HepG2 (cell line): ENCODE results near the gene FLRT2.

Experiments
- ATF2 ChIP-seq: sonication (generic); formaldehyde crosslinking; IDR thresholded peaks from 2 replicates; pipeline ENCODE4 v1.4.0; 2020; ENCODE audit warnings: missing genetic modification reagents
- BATF2 ChIP-seq: sonication (generic); formaldehyde crosslinking; IDR thresholded peaks from 2 replicates; pipeline ENCODE4 v1.8.0; 2022; ENCODE audit warnings: mild to moderate bottlenecking, missing genetic modification reagents, moderate library complexity
- CTCF ChIP-seq: sonication (generic); formaldehyde crosslinking; IDR thresholded peaks from 2 replicates; pipeline ENCODE4 v1.5.0; 2020; ENCODE audit warnings: mild to moderate bottlenecking, missing genetic modification reagents, moderate library complexity
- ELF1 ChIP-seq: sonication (generic); formaldehyde crosslinking; IDR thresholded peaks from 2 replicates; pipeline ENCODE4 v1.4.0; 2020; ENCODE audit warnings: missing genetic modification reagents
- MEIS1 ChIP-seq: sonication (generic); formaldehyde crosslinking; IDR thresholded peaks from 2 replicates; pipeline ENCODE4 v1.9.0; 2021; ENCODE audit warnings: mild to moderate bottlenecking, missing genetic modification reagents, moderate library complexity, borderline replicate concordance
- POLR2A ChIP-seq, 2 experiments: IDR thresholded peaks; 2 replicates each; pipeline ENCODE4 v1.6.1; 2011; ENCODE audit warnings: low read depth in 2 of 2, low read length in 2 of 2, mild to moderate bottlenecking in 1 of 2, moderate library complexity in 1 of 2; ENCODE audit not compliant: insufficient read depth in 1 of 2
- SNRNP70 ChIP-seq: fragments of 200-400 bp; formaldehyde crosslinking; IDR thresholded peaks from 2 replicates; pipeline ENCODE4 v1.6.1; 2017; ENCODE audit warnings: mild to moderate bottlenecking, low read depth, low read length, moderate library complexity
- TAF1 ChIP-seq: sonication (generic); formaldehyde crosslinking; IDR thresholded peaks from 2 replicates; pipeline ENCODE4 v1.4.0; 2020; ENCODE audit warnings: missing genetic modification reagents
- ZNF800 ChIP-seq: sonication (generic); formaldehyde crosslinking; IDR thresholded peaks from 2 replicates; pipeline ENCODE4 v1.4.0; 2020; ENCODE audit warnings: missing genetic modification reagents

GRCh38 chr14:85556267-85556666 is 26.3 kb downstream of the FLRT2 start:
- TF ChIP-seq MEIS1 (CRISPR knock-in tag) (no peak), SNRNP70 (no peak), ZNF800 (CRISPR knock-in tag) (no peak), CTCF (CRISPR knock-in tag) (no peak), POLR2A (IDR thresholded peaks at IDR 0.05; ENCODE audit: insufficient read depth in 1 of 2, low read depth in 2 of 2, low read length in 2 of 2) (no peak), ATF2 (CRISPR knock-in tag) (no peak), BATF2 (CRISPR knock-in tag) (no peak), TAF1 (CRISPR knock-in tag) (no peak), ELF1 (CRISPR knock-in tag) (no peak)
